ENCODE data around the gene FILIP1L.
"Not testable (repeated sequence)": the region's sequence is repeated elsewhere in the genome, so short reads cannot be mapped to it uniquely, and the experiment has no call there.

The FILIP1L gene

GRCh38 chr3:100096866-100097265 is 17.4 kb downstream of the FILIP1L start:
- no peak for DNase-seq

DNA sequence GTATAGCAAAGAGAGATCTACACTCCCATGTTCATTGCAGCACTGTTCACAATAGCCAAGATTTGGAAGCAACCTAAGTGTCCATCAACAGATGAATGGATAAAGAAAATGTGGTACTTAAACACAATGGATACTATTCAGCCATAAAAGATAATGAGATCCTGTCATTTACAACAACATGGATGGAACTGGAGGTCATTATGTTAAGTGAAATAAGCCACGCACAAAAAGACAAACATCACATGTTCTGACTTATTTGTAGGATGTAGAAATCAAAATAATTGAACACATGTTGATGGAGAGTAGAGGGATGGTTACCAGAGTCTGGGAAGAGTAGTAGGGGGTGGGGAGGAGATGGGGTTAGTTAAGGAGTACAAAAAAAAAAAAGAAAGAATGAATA is 18.0 kb downstream of the FILIP1L start:
- DNase-seq = not testable (repeated sequence)

DNA sequence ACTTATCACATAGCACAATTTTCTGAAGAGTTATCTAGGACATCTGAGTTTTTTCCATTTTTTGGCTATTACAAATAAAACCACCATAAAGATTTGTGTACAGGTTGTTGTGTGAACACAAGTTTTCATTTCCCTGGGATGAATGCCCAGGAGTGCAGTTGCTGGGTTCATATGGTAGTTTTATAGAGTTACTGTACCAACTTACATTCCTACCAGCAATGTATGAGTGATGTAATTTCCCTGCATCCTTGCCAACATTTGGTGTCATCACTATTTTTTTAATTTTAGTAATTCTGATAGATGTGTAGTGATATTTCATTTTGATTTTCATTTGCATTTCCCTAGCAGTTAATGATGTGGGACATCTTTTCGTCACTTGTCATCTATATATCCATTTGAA is 20.5 kb downstream of the FILIP1L start:
- DNase-seq = no peak

DNA sequence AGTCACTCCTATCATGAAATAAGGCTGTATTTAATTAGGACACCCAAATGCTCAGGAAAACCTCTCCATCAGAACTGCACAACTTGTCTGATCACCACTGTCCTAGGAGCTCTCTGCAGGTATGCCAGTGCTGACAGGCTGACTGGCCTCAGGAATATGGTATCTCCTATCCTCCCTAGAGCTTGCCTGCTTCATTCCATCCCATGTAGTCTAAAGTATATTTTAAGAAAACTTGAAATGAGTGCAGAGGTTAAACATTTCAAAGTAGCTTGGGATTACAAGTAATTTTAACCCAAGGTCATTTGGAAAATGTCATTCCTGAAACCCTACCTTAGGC is 23.7 kb downstream of the FILIP1L start:
- DNase-seq = no peak

- no peak for DNase-seq
Observed at GRCh38 chr3:100089812-100090668, 24.3 kb downstream of the FILIP1L start.

GRCh38 chr3:100088735-100089368 is 25.4 kb downstream of the FILIP1L start:
- no peak for DNase-seq

- no peak for DNase-seq
Observed at GRCh38 chr3:100087198-100087597, 27.1 kb downstream of the FILIP1L start.

- DNase-seq = no peak
Observed at GRCh38 chr3:100086401-100086800, 27.9 kb downstream of the FILIP1L start.

GRCh38 chr3:100084100-100084806 is 30.0 kb downstream of the FILIP1L start:
- no peak for DNase-seq

- DNase-seq = no peak
Observed at GRCh38 chr3:100083209-100083608, 31.1 kb downstream of the FILIP1L start.

- no peak for DNase-seq
Observed at GRCh38 chr3:100082714-100083113, 31.6 kb downstream of the FILIP1L start.

GRCh38 chr3:100081986-100082692 is 32.2 kb downstream of the FILIP1L start:
- DNase-seq = no peak

DNA sequence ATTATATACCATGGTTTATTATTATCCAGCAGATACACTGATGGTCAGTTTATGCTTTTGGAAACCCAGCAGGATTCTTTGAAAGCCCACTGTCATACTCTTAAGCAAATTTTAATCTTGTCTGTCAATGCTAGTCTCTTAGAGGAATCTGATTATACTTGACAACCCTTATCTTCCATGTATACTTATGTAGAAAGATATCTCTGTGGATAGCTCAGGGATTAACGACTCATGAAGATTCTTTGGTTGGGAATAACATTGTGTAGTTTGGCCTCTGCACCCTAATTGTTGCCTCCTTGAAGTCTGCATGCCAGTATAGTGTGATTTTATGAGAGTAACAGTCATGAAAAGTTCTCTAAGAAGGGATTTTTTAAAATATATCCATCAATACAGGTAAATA is 33.0 kb downstream of the FILIP1L start:
- no peak for DNase-seq

DNA sequence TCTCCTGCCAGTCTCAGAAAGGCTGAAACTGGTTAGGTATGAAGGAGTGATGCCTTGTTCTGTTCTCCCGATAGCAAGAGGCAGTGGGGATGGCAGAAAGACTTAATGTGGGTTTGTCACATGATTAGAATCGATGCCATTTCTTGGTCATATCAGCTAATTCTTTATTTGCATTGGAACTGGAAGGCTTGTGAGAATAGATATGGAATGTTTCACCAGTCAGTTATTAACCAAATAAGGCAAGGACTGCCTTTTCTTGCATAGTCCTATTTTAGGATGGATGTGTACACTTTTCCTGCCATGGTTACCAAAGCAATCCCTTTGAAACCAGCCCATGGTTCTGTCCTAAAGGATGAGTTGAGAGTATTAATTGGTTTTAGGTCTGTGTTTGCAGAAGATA is 33.7 kb downstream of the FILIP1L start:
- no peak for DNase-seq

DNA sequence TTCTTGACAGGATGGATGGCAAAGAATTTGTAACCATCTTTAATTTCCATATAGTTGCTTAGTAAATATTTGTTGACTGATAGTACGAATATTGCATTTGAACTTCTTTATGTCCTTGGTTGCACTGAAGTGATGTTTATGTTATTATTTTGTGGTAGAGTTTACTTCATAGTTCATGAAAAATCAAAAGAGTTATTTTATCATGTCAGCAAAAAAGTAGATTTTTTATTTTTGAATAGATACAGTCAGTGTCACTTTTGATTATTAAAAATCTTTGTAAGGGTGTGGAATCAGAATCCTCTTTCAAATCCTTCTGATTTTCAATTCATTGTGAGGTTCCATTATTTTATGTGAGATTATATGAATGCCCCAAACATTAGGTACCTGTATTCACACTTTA is 35.0 kb downstream of the FILIP1L start:
- DNase-seq = no peak

GRCh38 chr3:100076731-100077529 is 37.4 kb downstream of the FILIP1L start:
- no peak for DNase-seq

- DNase-seq = no peak
Observed at GRCh38 chr3:100075851-100076730, 38.2 kb downstream of the FILIP1L start.

DNA sequence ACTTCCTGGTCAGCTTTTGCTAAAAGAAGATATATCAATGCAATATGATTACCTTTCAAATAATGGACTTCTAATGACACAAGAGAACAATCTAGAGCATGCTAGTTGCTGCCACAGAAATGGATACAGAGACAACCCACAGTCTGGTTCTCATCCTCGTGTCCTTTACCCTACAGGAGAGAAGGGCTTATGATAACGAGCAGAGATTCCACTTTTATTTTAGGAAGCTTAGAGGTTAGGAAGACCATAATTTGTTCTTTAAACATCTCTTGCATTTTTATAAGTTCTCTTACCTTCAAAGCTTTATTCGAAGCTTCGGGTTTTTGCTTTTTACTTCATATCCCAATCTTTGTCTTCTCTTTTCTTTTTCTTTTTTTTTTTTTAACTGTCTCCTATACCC is 39.1 kb downstream of the FILIP1L start:
- DNase-seq = no peak

- no peak for DNase-seq
Observed at GRCh38 chr3:100073714-100074307, 40.5 kb downstream of the FILIP1L start.

DNA sequence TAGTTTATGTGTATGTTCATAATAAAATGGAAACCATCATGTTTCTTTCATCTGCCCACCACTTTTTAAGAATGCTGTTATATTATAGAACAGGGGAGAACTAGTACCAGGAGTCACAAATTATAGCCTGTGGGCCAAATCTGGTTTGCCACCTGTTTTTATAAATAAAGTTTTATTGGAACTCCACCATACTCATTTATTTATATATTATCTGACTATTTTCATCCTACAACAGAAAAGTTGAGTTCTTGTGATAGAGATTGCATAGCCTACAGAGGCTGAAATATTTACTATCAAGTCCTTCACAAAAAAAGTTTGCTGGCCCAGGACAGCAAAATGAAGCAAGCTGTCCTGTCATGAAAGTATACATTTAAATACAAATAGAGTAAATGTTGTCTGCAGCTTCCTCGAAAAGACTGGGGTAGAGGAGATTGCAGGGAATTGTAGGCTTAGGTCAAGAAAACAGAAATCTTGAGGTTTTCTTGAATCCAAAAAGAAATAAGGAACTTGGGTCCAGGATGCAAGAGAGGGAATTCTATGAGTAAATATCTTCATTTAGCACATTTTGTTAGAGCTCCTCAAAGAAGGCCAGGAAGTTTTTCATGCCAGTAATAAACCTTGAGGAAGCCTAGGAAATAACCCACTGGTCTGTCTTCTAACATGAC is 41.1 kb downstream of the FILIP1L start:
- DNase-seq = no peak
